ENCODE results near the gene MRC1. TPM values are rescaled to one million over a fixed set of nuclear protein-coding genes. Genes with fewer than 3 reads are reported as not detected.
A peak's percentile ranks its signal among the peaks of the same experiment; 100 is the strongest.

Gene MRC1
- total RNA-seq, 1 experiment from 2014 or later = 0.37 TPM

- Histone ChIP-seq H3K9me3 (ENCODE audit: control insufficient read depth in 1 of 2, insufficient read depth in 1 of 2, low read depth in 1 of 2, low read length in 2 of 2) (no peaks in the 10 kb centered on the region), H3K36me3 (ENCODE audit: control insufficient read depth in 1 of 2, insufficient read depth in 2 of 2, low read length in 2 of 2) (no peaks in the 10 kb centered on the region), H3K4me1 (ENCODE audit: control insufficient read depth in 1 of 2, insufficient read depth in 2 of 2, low read length in 2 of 2) (peaks cover 0 to 24% of the 10 kb centered on the region in 2 experiments; a peak in 2 of 4 replicates), H4K20me1 (ENCODE audit: insufficient read depth) (no peaks in the 10 kb centered on the region), H3K4me3 (replicated peaks in 1 of 2; ENCODE audit: low read depth in 1 of 2, low read length in 2 of 2) (no peak overlapping the region), H2AFZ (ENCODE audit: low read depth, low read length, poor library complexity, severe bottlenecking) (no peak overlapping the region), H3K27ac (ENCODE audit: low read depth, low read length) (no peak overlapping the region), H3K79me2 (ENCODE audit: insufficient read depth, low read length) (no peaks in the 10 kb centered on the region), H3K4me2 (ENCODE audit: low read length) (no peak overlapping the region), H3K27me3 (ENCODE audit: insufficient read depth, low read length) (no peaks in the 10 kb centered on the region), H3K9ac (ENCODE audit: low read length) (no peak overlapping the region), H3K9me2 (ENCODE audit: insufficient read depth) (no peaks in the 10 kb centered on the region)
- ChIA-PET POLR2A (no interaction called here), CTCF (interaction anchor here (1.0 kb wide), 1 partner anchor 16 kb away, joined by 4 read pairs; no protein-coding TSS in a partner anchor), RAD21 (ENCODE audit: low non-redundant PET in 1 of 2, low total read pairs in 2 of 2, uncharacterized antibody in 2 of 2, unreplicated experiment in 2 of 2) (no interaction called here)
- intact Hi-C loops (cut with micrococcal nuclease) = no loop called here
- BruUV-seq (replicated peaks) = no TSS peak
- TF ChIP-seq EGR1 (IDR thresholded peaks at IDR 0.05; ENCODE audit: low read depth) (no peak), MAX (IDR thresholded peaks at IDR 0.05) (no peak)
- DNase-seq (ENCODE audit: low read depth, low spot score) = no peak
- ATAC-seq = no peak
Measured at GRCh38 chr10:17785276-17785930, 23.7 kb upstream of the MRC1 start.

- no peak for TF ChIP-seq ELF1 (IDR thresholded peaks at IDR 0.05; ENCODE audit: borderline replicate concordance, low read depth)
- TF ChIP-seq SP1 (IDR thresholded peaks at IDR 0.05; ENCODE audit: low read depth) = peak; percentile 32; the same call in 1 of the 2 replicates
- TF ChIP-seq FOSL1 (IDR thresholded peaks at IDR 0.05; ENCODE audit: low read depth) = peak; percentile 70
- peak; percentile 60; the same call in 1 of the 2 replicates for TF ChIP-seq JUND (IDR thresholded peaks at IDR 0.05)
- no TSS peak for BruUV-seq (replicated peaks)
- H3K9ac ChIP-seq (ENCODE audit: low read length) = no peak overlapping the region
- no peaks in the 10 kb centered on the region for H3K27me3 ChIP-seq (ENCODE audit: insufficient read depth, low read length)
- RAD21 ChIA-PET (ENCODE audit: low non-redundant PET in 1 of 2, low total read pairs in 2 of 2, uncharacterized antibody in 2 of 2, unreplicated experiment in 2 of 2) = interaction anchor here in 1 of 2 experiments (1.0 kb wide), 1 partner anchor 170 kb away, joined by 3 read pairs; no protein-coding TSS in a partner anchor
- H3K36me3 ChIP-seq (ENCODE audit: control insufficient read depth in 1 of 2, insufficient read depth in 2 of 2, low read length in 2 of 2) = no peaks in the 10 kb centered on the region
- H3K79me2 ChIP-seq (ENCODE audit: insufficient read depth, low read length) = no peaks in the 10 kb centered on the region
- H3K4me1 ChIP-seq (ENCODE audit: control insufficient read depth in 1 of 2, insufficient read depth in 2 of 2, low read length in 2 of 2) = peaks cover 0 to 24% of the 10 kb centered on the region in 2 experiments; a peak in 2 of 4 replicates
- H3K9me2 ChIP-seq (ENCODE audit: insufficient read depth) = no peaks in the 10 kb centered on the region
- ATAC-seq = peak; percentile 88
- H4K20me1 ChIP-seq (ENCODE audit: insufficient read depth) = no peaks in the 10 kb centered on the region
- H3K9me3 ChIP-seq (ENCODE audit: control insufficient read depth in 1 of 2, insufficient read depth in 1 of 2, low read depth in 1 of 2, low read length in 2 of 2) = no peaks in the 10 kb centered on the region
- no peak overlapping the region for H3K4me3 ChIP-seq (replicated peaks in 1 of 2; ENCODE audit: low read depth in 1 of 2, low read length in 2 of 2)
- peak; percentile 62 for DNase-seq (ENCODE audit: low read depth, low spot score)
- no peak overlapping the region for H2AFZ ChIP-seq (ENCODE audit: low read depth, low read length, poor library complexity, severe bottlenecking)
- peak overlapping the region; percentile 57 for H3K4me2 ChIP-seq (ENCODE audit: low read length)
- no peak overlapping the region for H3K27ac ChIP-seq (ENCODE audit: low read depth, low read length)
- POLR2A ChIA-PET = no interaction called here
- intact Hi-C loops (cut with micrococcal nuclease) = no loop called here
- CTCF ChIA-PET = interaction anchor here (1.1 to 1.4 kb wide), 2 partner anchors 181 to 429 kb away, joined by 4 to 5 read pairs; no protein-coding TSS in a partner anchor
Measured at GRCh38 chr10:17787087-17787961, 21.8 kb upstream of the MRC1 start.

Data from HCT116 (cell line).